ENCODE data around the gene ZNF524.
"Not testable (repeated sequence)": the region's sequence is repeated elsewhere in the genome, so short reads cannot be mapped to it uniquely, and the experiment has no call there.

Gene ZNF524

DNA sequence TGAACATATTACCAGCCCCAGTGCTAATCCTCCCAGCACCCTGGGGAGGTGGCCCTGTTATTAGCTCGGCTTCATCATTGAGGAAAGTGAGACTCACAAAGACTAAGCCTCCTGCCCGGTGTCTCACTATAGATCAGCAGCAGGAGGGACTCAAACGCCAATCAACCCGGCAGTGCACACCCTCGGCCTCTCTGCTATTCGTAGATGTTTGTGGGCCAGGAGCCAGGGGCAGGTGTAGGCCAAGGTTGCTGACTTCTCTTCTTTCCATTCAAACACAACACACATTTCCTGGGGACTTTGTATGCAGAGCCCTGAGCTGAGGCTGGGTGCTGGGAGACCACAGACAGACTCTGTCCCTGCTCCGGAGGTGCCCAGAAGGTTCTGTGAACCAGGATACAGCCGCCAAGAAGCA, 45.3 kb upstream of the ZNF524 start:
- DNase-seq (ENCODE audit: low read depth, low spot score): no peak
- in situ Hi-C loops (cut with HindIII; ENCODE audit: low sequenced_read_pairs): no loop called here
- TF ChIP-seq, protein P1, sequence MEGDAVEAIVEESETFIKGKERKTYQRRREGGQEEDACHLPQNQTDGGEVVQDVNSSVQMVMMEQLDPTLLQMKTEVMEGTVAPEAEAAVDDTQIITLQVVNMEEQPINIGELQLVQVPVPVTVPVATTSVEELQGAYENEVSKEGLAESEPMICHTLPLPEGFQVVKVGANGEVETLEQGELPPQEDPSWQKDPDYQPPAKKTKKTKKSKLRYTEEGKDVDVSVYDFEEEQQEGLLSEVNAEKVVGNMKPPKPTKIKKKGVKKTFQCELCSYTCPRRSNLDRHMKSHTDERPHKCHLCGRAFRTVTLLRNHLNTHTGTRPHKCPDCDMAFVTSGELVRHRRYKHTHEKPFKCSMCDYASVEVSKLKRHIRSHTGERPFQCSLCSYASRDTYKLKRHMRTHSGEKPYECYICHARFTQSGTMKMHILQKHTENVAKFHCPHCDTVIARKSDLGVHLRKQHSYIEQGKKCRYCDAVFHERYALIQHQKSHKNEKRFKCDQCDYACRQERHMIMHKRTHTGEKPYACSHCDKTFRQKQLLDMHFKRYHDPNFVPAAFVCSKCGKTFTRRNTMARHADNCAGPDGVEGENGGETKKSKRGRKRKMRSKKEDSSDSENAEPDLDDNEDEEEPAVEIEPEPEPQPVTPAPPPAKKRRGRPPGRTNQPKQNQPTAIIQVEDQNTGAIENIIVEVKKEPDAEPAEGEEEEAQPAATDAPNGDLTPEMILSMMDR (IDR thresholded peaks at IDR 0.05; ENCODE audit: low read depth, low read length): no peak
- no peak overlapping the region for H3K4me3 ChIP-seq (ENCODE audit: low read depth, low read length)

DNA sequence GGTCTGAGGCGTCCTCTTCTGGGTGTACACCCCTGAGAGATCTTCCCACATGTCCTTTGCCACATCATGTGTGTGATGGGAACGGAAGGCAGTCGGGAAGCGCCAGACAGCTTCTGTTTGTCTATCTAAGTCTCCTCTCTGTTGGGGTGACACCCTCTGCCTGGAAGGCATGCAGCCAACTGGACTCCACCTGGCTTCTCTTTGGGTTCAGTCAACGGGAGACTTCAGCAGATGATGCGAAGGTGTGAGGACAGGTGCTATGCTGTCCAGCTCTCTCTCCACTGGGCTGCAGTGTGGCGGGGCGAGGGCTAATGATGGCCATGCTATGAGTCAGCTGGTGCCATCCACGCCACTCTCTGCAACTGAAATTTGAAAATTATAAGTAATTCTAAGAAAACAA, 40.4 kb upstream of the ZNF524 start:
- no peak overlapping the region for H3K4me3 ChIP-seq (ENCODE audit: low read depth, low read length)
- TF ChIP-seq, protein P1 (IDR thresholded peaks at IDR 0.05; ENCODE audit: low read depth, low read length): no peak
- DNase-seq (ENCODE audit: low read depth, low spot score): no peak
- in situ Hi-C loops (cut with HindIII; ENCODE audit: low sequenced_read_pairs): no loop called here

DNA sequence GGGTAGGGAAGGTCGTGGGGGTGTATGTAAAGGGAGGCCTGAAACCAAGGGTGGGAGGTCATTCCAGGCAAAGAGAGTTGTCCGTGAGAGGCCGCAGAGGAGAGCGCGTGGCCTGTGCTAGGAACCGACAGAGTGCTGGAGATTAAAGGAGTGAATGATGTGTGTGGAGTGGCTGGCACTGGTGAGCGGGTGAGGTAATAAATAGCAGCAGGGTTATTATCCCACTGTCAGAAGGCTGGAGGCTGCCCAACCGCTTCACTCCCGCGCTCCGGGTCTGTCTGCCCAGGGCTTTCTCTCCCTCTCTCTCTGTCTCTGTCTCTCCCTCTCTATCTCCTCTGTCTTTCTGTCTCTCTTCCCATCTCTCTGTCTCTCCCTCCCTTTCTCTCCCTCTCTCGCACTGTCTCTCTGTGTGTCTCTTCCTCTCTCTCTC, 36.8 kb upstream of the ZNF524 start:
- TF ChIP-seq, protein P1 (IDR thresholded peaks at IDR 0.05; ENCODE audit: low read depth, low read length): no peak
- in situ Hi-C loops (cut with HindIII; ENCODE audit: low sequenced_read_pairs): no loop called here
- H3K4me3 ChIP-seq (ENCODE audit: low read depth, low read length): no peak overlapping the region
- no peak for DNase-seq (ENCODE audit: low read depth, low spot score)

DNA sequence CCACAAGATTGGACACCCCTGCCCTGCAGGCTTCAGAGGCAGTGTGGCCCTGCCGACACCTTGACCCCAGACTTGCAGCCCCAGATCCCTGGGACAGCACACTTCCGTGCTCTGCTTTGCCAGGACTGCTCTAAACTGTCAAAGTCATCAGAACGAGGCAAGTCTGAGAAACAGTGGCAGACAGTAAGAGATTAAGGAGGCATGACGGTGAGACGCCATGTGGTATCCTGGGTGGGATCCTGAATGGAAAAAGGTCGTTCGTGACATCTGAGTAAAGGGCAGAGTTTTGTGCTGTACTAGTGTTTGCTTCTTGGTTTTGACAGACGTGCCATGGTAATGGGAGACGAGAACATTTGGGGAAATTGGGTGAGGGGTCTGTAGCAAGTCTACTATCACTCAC, 33.3 kb upstream of the ZNF524 start:
- H3K4me3 ChIP-seq (ENCODE audit: low read depth, low read length): no peak overlapping the region
- TF ChIP-seq, protein P1 (IDR thresholded peaks at IDR 0.05; ENCODE audit: low read depth, low read length): no peak
- in situ Hi-C loops (cut with HindIII; ENCODE audit: low sequenced_read_pairs): no loop called here
- no peak for DNase-seq (ENCODE audit: low read depth, low spot score)

DNA sequence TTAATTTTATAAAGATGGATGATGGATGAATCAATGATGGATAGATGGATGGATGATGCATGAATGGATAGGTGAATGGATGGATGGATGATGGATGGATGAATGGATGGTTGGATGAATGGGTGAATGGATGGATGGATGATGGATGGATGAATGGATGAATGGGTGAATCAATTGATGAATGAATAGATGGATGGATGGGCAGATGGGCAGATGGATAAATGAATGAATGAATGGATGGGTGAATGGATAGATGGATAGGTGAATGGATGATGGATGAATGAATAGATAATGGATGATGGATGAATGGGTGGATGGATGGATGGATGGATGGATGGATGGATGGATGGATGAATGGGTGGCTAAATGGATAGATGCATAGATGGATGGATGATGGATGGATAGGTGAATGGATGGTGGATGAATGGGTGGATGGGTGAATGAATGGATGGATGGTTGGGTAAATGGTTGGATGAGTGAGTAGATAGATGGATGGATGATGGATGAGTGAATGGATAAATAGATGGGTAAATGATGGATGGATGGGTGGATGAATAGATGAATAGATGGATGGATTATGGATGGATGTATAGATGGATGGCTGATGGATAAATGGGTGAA, 32.3 kb upstream of the ZNF524 start:
- TF ChIP-seq, protein P1 (IDR thresholded peaks at IDR 0.05; ENCODE audit: low read depth, low read length): no peak
- DNase-seq (ENCODE audit: low read depth, low spot score): no peak
- H3K4me3 ChIP-seq (ENCODE audit: low read depth, low read length): no peak overlapping the region
- in situ Hi-C loops (cut with HindIII; ENCODE audit: low sequenced_read_pairs): no loop called here

DNA sequence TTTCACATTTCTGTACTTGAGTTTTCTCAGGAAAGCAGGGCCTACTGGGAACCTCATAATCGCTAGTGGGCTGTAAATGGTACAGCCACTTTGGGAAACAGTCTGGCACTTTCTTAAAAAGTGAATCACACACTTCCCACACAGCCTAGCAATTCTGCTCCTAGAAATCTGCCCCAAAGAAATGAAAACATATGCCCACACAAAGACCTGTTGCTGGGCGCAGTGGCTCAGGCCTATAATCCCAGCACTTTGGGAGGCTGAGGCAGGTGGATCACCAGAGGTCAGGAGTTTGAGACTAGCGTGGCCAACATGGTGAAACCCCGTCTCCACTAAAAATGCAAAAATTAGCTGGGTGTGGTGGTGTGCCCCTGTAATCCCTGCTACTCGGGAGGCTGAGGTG, 30.6 kb upstream of the ZNF524 start:
- H3K4me3 ChIP-seq (ENCODE audit: low read depth, low read length); in situ Hi-C loops (cut with HindIII; ENCODE audit: low sequenced_read_pairs); DNase-seq (ENCODE audit: low read depth, low spot score): not testable (repeated sequence)

DNA sequence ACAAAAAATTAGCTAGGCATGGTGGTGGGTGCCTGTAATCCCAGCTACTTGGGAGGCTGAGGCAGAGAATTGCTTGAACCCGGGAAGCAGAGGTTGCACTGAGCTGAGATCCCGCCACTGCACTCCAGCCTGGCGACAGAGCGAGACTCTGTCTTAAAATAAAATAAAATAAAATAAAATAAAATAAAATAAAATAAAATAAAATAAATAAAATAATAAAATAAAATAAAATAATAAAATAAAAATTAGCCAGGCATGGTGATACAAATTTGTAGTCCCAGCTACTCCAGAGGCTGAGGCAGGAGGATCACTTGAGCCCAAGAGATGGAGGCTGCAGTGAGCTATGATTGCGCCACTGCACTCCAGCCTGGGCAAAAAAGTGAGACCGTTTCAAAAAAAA, 26.2 kb upstream of the ZNF524 start:
- in situ Hi-C loops (cut with HindIII; ENCODE audit: low sequenced_read_pairs); H3K4me3 ChIP-seq (ENCODE audit: low read depth, low read length); DNase-seq (ENCODE audit: low read depth, low spot score): not testable (repeated sequence)

DNA sequence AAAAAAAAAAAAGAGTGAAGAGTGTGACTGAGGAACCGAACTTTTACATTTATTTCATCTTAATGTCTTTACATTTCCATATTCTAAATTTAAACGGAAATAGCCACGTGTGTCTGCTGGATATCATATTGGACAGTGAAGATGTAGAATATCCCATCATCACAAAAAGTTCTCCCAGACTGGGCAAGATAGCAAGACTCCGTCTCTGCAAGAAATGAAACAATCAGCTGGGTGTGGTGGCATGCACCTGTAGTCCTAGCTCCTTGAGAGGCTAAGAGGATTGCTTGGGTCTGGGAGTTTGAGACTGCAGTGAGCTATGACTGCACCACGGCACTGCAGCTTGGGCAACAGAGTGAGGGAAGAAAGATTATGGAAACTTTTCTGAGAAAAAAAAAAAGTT, 23.3 kb upstream of the ZNF524 start:
- no peak overlapping the region for H3K4me3 ChIP-seq (ENCODE audit: low read depth, low read length)
- TF ChIP-seq, protein P1 (IDR thresholded peaks at IDR 0.05; ENCODE audit: low read depth, low read length): no peak
- in situ Hi-C loops (cut with HindIII; ENCODE audit: low sequenced_read_pairs): no loop called here
- no peak for DNase-seq (ENCODE audit: low read depth, low spot score)
